Measurements from ENCODE around the gene CLSTN2. TPM values are rescaled to one million over a fixed set of nuclear protein-coding genes. Genes with fewer than 3 reads are reported as not detected.

Gene CLSTN2
- total RNA-seq, 1 donor from 2014 or later = 80.9 TPM

DNA sequence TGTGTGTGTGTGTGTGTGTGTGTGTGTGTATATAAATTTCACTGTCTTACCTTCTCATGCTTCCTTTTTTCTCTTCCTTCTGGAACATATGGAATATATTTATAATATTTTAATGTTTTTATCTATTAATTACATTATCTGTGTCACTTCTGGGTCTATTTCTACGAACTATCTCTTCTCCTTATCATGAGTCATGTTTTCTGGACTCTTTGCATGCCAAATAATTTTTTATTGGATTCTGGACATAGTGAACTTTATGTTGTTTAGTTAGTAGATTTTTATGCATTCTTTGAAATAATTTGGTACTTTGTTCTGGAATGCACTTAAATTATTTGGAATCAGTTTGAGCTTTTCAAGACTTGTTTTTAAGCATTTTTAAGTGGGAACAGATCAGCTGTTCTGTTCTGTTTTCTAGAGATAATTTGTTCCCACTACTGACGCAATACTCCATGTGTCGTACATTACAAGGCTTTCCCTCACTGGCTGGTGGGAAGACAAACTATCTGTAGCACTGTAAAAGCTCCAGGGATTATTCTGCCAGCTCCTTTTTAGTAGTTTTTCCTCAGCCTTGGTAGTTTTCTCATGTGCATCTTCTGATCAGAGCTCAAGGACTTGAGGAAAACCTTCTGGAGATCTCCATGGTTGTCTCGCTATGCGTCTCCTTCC lies 302.0 kb downstream of the CLSTN2 start:
- no peak for FAIRE-seq

DNA sequence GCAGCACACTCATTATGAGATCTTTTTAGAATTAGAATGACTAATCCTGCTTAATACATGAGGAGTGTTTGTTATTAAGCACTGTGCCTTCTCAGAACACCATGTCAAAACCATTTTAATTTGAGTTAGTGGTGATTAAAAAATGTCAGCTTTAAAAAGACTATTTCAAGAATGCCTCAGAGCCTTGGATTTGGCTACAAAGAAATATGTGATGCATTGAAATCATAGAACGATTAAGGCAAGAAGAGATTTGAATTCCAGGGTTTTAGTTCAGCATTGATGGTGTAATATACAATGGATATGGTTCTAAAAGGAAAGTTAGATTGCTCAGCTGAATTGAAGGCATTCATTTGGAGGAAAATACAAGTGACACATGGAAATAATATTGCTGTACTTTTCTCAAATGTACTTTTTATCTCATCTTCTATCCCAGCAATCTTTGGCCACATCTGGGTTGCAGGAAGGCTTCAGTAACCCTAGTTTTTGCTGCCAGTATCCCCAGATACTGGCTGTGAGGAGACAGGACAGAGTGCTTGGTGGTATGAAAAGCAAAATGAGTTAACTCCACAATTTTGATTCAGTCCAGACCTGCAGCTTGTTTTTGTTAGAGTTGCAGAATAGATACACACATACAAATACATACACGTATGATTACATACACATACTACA lies 303.8 kb downstream of the CLSTN2 start:
- Histone ChIP-seq H3K27me3 (ENCODE audit: insufficient read depth, low read length) (peaks cover 3% of the 10 kb centered on the region), H3K36me3 (ENCODE audit: insufficient read depth, low read length) (no peaks in the 10 kb centered on the region), H3K9me3 (ENCODE audit: insufficient read depth, low read depth, low read length) (no peaks in the 10 kb centered on the region), H3K4me2 (ENCODE audit: low read length) (no peak overlapping the region), H3K27ac (ENCODE audit: low read depth, low read length) (no peak overlapping the region), H3K4me3 (ENCODE audit: insufficient read depth, low read depth, low read length) (no peak overlapping the region), H4K20me1 (ENCODE audit: insufficient read depth, low read length) (no peaks in the 10 kb centered on the region), H3K9ac (ENCODE audit: low read length) (no peak overlapping the region), H2AFZ (ENCODE audit: low read depth, low read length) (no peak overlapping the region), H3K79me2 (ENCODE audit: insufficient read depth, low read length) (no peaks in the 10 kb centered on the region), H3K4me1 (ENCODE audit: insufficient read depth, low read length) (peaks cover 5% of the 10 kb centered on the region)
- Mint-ChIP-seq H3K9me3 (ENCODE audit: unreplicated experiment) (peaks cover 5% of the 10 kb centered on the region), H3K36me3 (ENCODE audit: low read depth, unreplicated experiment) (peaks cover 6% of the 10 kb centered on the region), H3K4me1 (ENCODE audit: low read depth, unreplicated experiment) (peaks cover 19% of the 10 kb centered on the region), H3K4me3 (ENCODE audit: unreplicated experiment) (no peak overlapping the region), H3K27ac (ENCODE audit: unreplicated experiment) (no peak overlapping the region), H3K27me3 (ENCODE audit: low read depth, unreplicated experiment) (no peaks in the 10 kb centered on the region)
- FAIRE-seq (no peak), DNase-seq (ENCODE audit: low read depth) (no peak)
- no peak for TF ChIP-seq EZH2 (IDR thresholded peaks at IDR 0.05; ENCODE audit: insufficient read depth, low read length)
- TF ChIP-seq CTCF (IDR thresholded peaks at IDR 0.05; ENCODE audit: insufficient read depth, low read depth, low read length) = no peak

More for the DNA sequence above, 302.0 kb downstream of the CLSTN2 start:
- Mint-ChIP-seq H3K9me3 (ENCODE audit: unreplicated experiment) (peaks cover 5% of the 10 kb centered on the region), H3K27ac (ENCODE audit: unreplicated experiment) (no peak overlapping the region), H3K36me3 (ENCODE audit: low read depth, unreplicated experiment) (peaks cover 6% of the 10 kb centered on the region), H3K27me3 (ENCODE audit: low read depth, unreplicated experiment) (no peaks in the 10 kb centered on the region), H3K4me3 (ENCODE audit: unreplicated experiment) (no peak overlapping the region), H3K4me1 (ENCODE audit: low read depth, unreplicated experiment) (peaks cover 8% of the 10 kb centered on the region)
- Histone ChIP-seq H3K79me2 (ENCODE audit: insufficient read depth, low read length) (no peaks in the 10 kb centered on the region), H3K9me3 (ENCODE audit: insufficient read depth, low read depth, low read length) (no peaks in the 10 kb centered on the region), H3K9ac (ENCODE audit: low read length) (no peak overlapping the region), H3K27ac (ENCODE audit: low read depth, low read length) (no peak overlapping the region), H3K4me3 (ENCODE audit: insufficient read depth, low read depth, low read length) (no peak overlapping the region), H2AFZ (ENCODE audit: low read depth, low read length) (no peak overlapping the region), H4K20me1 (ENCODE audit: insufficient read depth, low read length) (peaks cover 3% of the 10 kb centered on the region), H3K27me3 (ENCODE audit: insufficient read depth, low read length) (peaks cover 6% of the 10 kb centered on the region), H3K36me3 (ENCODE audit: insufficient read depth, low read length) (no peaks in the 10 kb centered on the region), H3K4me1 (ENCODE audit: insufficient read depth, low read length) (no peaks in the 10 kb centered on the region), H3K4me2 (ENCODE audit: low read length) (no peak overlapping the region)
- no peak for DNase-seq (ENCODE audit: low read depth)
- TF ChIP-seq EZH2 (IDR thresholded peaks at IDR 0.05; ENCODE audit: insufficient read depth, low read length) (no peak), CTCF (IDR thresholded peaks at IDR 0.05; ENCODE audit: insufficient read depth, low read depth, low read length) (no peak)

DNA sequence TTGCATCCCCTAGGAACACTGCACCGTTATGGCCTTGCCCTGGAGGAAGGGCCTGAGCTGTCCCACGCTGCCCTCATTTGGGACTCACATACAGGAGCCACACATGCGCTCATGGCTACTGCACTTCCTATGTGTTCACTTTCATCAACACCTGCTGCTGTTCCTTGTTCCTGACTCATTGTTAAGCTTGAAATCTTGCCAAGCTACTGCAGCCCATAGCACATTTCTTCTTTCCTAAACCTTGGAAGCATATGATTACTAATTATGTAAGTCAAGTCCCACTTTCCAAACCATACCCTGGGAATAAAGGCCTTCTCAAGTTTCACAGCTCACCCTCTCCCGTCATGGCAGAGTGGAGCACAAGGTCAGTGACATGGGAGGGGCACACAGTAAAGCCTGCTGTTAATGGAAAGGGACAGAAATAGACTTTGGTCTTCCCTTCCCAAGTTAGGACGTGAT lies 307.9 kb downstream of the CLSTN2 start:
- no peak for FAIRE-seq
- Histone ChIP-seq H3K9ac (ENCODE audit: low read length) (no peak overlapping the region), H3K4me2 (ENCODE audit: low read length) (peak overlapping the region; percentile 14), H3K79me2 (ENCODE audit: insufficient read depth, low read length) (no peaks in the 10 kb centered on the region), H2AFZ (ENCODE audit: low read depth, low read length) (no peak overlapping the region), H3K27ac (ENCODE audit: low read depth, low read length) (no peak overlapping the region), H3K9me3 (ENCODE audit: insufficient read depth, low read depth, low read length) (no peaks in the 10 kb centered on the region), H3K36me3 (ENCODE audit: insufficient read depth, low read length) (no peaks in the 10 kb centered on the region), H4K20me1 (ENCODE audit: insufficient read depth, low read length) (no peaks in the 10 kb centered on the region), H3K4me1 (ENCODE audit: insufficient read depth, low read length) (peaks cover 5% of the 10 kb centered on the region), H3K27me3 (ENCODE audit: insufficient read depth, low read length) (peaks cover 3% of the 10 kb centered on the region), H3K4me3 (ENCODE audit: insufficient read depth, low read depth, low read length) (no peak overlapping the region)
- H3K27ac Mint-ChIP-seq (ENCODE audit: unreplicated experiment) = no peak overlapping the region
- no peaks in the 10 kb centered on the region for H3K9me3 Mint-ChIP-seq (ENCODE audit: unreplicated experiment)
- H3K4me1 Mint-ChIP-seq (ENCODE audit: low read depth, unreplicated experiment) = peaks cover 44% of the 10 kb centered on the region
- H3K27me3 Mint-ChIP-seq (ENCODE audit: low read depth, unreplicated experiment) = no peaks in the 10 kb centered on the region
- peaks cover 2% of the 10 kb centered on the region for H3K36me3 Mint-ChIP-seq (ENCODE audit: low read depth, unreplicated experiment)
- TF ChIP-seq CTCF (IDR thresholded peaks at IDR 0.05; ENCODE audit: insufficient read depth, low read depth, low read length) (no peak), EZH2 (IDR thresholded peaks at IDR 0.05; ENCODE audit: insufficient read depth, low read length) (no peak)
- peak; percentile 69 for DNase-seq (ENCODE audit: low read depth)
- no peak overlapping the region for H3K4me3 Mint-ChIP-seq (ENCODE audit: unreplicated experiment)
